Thyroid gland (tissue), 4 donors: ENCODE data around the gene RYR2.

Experiments
- CTCF ChIP-seq, 6 experiments: fragments of 200-600 bp in 3 of 6; fragments of 450-650 bp in 3 of 6; sonication (generic) in 3 of 6; IDR thresholded peaks; one replicate each; pipeline ENCODE4 v1.5.1; 2016 to 2019; ENCODE audit warnings: antibody characterized with exemption in 6 of 6, mild to moderate bottlenecking in 2 of 6, inconsistent platforms in 1 of 6, moderate library complexity in 1 of 6
- POLR2A ChIP-seq, 2 donors: fragments of 450-650 bp; IDR thresholded peaks; one replicate each; pipeline ENCODE4 v1.6.1; 2017; ENCODE audit warnings: antibody characterized with exemption in 2 of 2, mild to moderate bottlenecking in 2 of 2, moderate library complexity in 1 of 2

GRCh38 chr1:237877631-237878030 lies 835.6 kb downstream of the RYR2 start:
- TF ChIP-seq CTCF (IDR thresholded peaks at IDR 0.05) = no peak
- TF ChIP-seq POLR2A (IDR thresholded peaks at IDR 0.05) = no peak
